HG03575 (cell line): Measurements from ENCODE around the gene JPH2.

Source experiments
- ATAC-seq: cut with Tn5 transposase; IDR thresholded peaks from one replicate; pipeline ENCODE4 v1.9.1; 2021; ENCODE audit not compliant: unreplicated experiment, insufficient number of reproducible peaks, low FRiP score; ENCODE audit errors: extremely low read depth

Gene JPH2

DNA sequence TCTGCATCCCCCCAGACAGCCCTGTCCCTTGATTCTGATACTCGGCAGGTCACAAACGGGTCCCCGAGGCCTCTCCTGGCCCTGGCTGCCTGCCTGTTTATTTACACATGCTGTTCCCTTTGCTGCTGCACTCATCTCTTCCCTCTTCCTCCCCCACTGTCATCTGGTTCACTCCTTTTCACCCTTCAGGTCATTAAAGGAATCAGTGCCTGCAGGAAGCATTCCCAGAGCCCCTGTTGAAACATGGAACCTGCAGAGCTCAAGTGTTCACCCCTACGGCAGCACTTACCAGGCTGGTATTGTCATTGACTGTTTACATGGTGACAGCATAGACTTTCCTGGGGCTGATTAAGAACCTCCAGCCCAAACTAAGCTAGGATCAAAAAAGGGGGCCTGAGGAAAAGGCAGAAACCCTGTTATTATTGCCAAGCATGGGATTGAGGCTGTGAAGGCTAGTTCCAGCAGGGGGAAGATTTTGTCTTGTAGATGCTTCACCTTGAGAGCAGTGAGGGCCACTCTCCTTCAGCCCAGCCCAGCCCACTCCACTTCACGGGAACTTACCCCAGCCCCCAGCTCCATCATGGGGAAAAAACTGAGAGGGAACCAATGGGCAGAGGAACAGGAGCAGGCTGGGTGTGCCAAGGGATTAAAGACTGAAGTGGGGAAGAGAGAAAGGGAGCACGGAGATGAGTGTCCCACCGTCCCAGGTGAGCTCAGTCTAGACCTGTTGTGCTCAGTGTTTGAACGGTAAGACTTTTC, 73.2 kb downstream of the JPH2 start:
- no peak for ATAC-seq

DNA sequence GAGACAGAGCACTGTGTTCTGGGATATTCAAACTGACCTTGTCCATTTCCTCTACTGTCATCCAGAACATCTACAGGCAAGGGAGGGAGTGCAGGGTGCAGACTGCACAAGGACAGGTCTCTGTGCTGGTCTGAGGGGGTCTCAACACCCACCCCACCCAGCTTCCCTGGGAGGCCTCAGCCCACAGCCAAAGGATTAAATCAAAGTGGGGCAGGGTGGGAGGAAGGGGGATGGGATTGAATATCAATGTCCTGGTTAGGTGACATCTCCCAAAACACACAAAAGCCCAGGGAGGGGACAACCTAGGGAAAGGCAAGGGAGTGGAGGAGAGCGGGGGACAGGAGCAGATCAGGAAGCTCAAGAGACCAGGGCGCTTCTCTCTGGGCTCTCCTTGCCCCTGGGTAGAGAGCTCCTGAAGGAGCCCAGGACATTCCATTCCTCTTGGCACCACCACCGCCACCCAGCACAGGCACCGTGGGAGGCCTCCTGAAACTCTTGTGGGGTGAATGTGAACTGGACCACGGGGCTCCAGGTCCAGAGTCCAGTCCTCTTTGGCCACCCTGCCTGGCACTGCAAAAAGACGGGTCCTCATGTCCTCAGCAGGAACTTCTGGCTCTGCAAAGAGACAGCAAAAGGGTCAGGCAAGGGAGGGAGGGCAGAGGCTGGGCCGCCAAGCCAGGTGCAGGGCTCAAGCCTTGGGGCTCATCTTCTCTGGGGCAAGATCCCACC, 73.9 kb downstream of the JPH2 start:
- ATAC-seq: no peak

DNA sequence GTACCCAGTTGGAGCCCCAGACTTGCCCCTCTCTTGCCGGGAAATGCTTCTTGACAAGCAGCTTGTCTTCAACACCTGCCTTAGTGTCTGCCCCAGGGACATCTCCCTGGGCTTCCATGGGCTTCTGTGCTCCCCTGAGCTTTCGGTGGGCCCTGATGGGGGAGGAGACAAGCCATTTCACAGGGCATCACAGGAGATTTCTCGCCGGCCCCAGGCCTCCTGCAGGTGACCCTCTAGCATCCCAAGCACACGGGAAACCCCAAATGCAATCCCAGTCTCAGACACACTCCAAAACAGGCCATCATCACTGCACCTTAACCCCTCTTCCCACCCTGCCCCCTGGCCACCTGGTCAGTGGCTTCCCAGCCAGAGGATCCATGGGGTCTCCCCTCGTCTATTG, 74.5 kb downstream of the JPH2 start:
- no peak for ATAC-seq

DNA sequence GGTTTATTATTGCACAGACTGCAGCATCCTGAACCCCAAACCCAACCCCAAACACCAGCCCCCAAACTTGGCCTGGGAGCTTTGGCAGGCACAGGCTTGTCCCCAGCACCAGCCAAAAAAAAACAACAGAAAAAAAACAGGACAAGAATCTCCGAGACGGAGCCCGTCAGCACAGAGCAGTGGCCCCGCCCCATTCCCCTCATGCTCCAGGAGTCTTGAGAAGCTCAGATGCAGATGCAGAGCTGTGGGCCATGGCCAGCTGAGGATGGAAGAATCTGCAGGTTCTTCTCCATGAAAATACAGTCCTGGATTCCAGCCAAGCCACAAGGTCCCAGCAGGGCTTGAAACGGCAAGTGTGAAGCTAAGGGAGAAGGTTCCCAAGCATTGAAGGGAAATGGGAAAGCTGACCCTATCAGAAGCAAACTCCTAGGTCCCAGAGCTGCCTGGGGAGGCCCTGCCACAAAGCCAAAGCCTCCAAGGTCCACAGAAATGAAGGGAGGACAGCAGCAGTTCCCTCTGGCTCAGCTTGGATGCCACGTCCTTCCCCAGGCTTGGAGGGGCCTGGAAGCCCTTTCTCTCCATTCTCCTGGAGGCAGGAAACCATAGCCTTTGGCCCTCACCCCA, 75.2 kb downstream of the JPH2 start:
- ATAC-seq: no peak

DNA sequence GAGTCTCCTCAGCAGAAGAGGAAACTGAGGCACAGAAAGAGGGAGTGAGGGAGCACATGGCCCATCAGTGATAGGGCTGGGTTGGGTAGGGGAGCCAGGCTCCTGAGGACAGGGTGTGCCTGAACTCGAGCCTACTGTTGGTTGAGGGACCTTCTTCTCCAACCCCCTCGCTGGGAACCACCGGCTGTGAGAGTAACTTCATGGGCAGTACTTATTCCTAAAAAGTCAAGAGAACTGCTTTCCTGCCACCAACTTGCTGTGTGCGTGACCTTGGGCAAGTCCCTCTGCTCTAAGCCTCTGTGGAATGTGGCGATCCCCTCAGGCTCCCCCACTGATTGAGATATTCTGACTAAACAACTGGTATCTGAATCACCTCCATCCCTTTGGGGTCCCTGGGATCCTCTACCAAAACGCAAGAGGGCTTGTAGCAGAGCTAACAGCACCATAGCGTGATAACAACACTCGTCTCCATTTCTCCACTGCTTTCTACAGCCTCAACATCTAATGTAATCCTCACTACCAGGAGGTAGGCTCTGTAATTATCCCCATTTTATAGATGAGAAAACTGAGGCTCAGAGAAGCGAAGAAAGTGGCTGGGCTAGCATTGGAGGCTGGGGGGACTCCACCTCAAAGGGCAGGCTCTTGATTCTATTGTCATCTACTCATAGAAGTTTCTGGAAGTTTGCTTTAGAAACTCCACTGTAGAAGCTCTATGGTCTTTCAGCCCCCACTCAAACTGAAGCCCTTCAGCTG, 76.0 kb downstream of the JPH2 start:
- ATAC-seq: no peak

DNA sequence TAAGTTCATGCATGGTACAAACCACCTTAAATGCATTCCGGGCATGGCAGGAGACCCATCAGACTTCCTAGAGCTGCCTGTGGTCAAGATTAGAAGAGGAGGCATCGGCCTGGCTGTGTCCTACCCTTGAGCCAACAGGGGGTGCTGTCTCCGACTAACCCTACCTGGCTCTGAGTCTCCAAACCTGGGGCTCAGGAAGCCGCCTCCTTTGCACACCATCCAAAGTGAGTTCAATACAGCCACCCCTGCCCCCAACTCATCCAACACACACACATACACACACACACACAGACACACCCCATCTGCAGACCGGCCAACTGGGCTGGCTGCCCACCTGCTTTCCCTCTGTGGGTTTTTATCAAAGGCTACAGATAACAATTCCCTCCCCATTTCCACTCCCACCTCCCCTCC, 77.0 kb downstream of the JPH2 start:
- no peak for ATAC-seq

DNA sequence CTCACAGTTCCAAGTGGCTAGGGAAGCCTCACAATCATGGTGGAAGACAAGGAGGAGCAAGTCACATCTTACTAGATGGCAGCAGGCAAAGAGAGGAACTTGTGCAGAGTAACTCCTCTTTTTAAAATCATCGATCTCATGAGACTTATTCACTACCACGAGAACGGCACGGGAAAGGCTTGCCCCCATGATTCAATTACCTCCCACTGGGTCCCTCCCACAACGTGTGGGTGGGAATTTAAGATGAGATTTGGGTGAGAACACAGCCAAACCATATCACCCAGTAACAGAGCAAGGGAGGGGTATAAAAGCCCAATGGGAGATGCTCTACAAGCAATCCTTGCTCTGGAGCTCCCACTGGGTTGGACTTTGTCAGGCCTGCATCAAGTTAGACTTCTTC, 80.4 kb downstream of the JPH2 start:
- no peak for ATAC-seq

DNA sequence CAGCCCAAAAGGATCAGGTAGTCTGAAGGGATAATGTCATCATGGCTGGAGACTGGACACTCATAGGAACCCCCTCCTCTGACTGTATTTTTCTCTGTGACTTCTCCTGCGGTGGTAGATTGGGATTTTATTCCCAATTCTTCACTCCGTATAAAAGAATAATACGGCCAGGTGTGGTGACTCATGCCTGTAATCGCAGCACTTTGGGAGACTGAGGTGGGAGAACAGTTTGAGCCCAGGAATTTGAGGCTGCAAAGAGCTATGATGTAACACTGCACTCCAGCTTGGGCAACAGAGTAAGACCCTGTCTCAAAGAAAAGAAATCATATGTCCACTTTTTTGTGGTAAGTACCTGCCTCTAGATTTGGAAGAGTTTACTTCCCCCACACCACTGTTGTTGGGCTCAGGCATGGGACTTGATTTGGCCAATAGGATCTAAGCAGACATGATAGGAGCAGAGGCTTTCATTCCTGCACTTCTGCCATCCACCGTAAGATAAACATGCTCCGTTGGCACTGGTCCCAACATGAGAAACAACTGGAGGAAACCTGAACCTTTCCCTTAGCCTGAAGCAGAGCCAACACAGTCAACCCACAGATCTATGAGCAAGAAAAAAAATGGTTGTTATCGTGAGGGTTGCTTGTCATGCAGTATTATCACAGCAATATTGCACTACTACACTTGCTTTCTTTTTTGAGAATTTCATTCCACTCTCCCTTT, 82.0 kb downstream of the JPH2 start:
- ATAC-seq: no peak

DNA sequence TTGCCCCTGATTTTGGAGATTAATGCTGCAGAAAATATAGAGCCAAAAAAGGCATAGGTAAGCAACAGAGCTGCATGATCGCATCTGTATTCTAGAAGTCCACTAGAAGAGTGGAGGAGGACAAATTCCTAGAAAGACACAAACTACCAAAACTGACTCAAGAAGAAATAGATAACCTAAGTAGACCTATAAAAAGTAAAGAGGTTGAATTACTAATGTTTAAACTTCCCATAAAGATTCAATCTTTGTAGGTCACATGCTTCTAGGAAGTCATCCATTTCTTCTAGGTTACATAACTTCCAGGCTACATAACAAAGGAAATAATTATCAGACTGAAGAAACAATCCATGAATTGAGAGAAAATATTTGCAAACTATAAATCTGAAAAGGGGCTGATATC, 84.4 kb downstream of the JPH2 start:
- no peak for ATAC-seq

DNA sequence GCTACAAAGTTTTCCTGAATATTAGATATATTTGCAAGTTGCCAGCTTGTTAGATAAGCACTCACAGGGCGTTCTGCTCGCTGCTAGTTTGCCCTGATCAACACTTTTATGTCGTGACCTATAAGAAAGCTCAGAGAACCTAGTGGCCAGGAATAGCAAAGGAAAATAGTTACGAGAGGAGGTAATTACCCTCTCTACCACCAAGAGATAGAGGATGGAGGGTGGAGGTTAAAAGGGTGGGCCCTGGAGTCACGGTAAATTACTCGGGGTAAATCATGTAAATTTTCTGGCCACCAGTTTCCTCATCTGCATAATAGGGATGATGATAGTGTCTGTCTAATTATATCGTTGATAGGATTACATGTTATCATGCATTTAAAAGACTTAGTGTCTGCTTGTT, 87.2 kb downstream of the JPH2 start:
- no peak for ATAC-seq

DNA sequence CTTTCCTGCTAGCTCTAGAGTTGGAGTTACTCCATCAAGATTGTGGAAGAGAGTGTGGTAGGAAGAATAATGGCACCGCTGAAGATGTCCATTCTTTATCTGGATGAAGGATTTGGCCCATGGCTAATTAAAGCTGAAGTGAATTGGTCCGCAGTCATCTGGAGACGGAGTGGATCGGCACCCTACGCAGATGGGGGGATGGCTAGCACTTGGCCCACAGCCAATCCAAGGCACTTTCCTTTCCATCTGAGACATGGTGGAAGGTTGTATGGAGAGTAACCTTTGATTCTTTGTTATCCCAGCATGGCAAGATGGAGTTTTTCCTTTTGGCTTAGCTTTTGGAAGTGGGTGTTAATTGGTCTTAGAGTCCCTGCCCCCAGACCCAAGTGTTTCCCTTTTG, 88.3 kb downstream of the JPH2 start:
- ATAC-seq: no peak

DNA sequence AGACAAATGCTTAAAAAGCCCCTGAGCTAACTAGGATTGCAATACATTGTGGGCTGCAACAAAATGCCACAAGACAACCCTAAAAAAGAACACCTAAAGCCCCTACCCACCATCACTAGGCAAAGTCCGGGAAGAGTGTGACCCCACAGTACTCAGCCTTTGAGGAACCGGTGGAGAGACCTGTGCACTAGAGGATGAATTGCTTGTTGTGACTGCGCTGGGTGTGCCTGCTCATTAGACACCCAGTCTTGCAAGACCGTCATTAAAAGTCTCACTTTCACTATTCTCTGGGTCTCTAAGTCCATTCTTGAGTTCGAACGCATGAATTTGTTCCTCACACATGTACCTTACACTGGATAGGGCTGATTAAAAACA, 88.7 kb downstream of the JPH2 start:
- no peak for ATAC-seq

DNA sequence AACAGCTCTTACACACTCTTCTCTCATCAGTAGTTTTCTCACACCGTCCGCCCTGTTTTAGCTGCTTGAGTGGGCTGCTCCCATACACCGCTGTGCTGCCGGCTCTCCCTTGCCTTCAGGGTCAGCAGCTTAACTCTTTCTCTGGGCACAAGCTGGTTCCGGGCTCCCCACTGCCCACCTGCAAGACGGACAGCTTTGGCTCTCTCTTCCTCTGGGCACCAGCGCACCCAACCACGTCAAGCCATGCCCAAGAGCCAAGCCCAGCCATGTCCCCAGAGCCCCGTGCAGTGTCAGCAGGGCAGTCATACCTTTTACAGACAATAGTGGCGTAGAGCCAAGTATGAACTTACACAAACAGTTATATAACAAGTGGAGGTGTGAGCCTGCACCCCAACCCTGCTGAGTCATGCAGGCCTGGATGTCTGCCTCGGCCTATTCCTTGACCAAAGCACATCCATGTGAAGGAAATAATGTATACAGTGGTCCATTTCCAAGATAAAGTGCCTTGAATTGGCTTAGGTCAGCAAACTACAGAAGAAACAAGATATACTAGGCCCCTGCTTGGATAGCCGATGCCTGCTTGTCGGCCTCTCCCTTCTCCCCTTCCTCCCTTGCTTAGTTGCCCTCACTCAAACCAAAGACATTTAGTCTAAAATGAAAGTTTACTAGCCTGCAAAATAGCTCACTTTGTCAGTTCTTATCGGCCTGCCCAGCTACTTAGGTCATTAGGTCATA, 89.3 kb downstream of the JPH2 start:
- no peak for ATAC-seq

DNA sequence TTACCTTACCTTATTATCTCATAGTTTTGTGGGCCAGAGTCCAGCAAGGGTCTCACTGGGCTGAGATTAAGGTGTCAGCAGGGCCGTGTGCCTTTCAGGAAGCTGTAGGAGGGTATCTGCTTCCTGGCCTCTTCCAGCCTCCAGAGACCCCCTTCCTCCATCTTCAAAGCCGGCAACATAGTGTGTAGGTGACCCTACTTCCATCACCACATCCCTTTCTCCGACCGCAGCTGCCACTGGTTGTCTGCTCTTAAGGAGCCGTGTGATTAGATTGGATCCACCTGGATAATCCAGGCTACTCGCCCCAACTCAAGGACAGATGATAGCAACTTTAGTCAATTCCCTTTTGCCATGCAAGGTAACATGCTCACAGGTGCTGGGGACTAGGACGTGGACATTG, 91.2 kb downstream of the JPH2 start:
- ATAC-seq: no peak

DNA sequence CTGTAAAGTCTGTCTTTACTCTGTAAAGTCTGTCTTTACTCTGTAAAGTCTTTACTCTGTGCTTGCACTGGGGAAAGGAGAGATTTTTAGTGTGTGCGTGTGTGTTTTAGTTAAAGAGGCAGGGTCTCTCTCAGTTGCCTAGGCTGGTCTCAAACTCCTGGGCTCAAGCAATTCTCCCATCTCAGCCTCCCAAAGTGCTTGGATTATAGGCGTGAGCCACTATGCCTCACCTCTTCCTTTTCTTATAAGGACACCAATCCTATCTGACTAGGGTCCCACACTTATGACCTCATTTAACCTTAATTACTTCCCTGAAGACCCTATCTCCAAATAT, 93.8 kb downstream of the JPH2 start:
- no peak for ATAC-seq

DNA sequence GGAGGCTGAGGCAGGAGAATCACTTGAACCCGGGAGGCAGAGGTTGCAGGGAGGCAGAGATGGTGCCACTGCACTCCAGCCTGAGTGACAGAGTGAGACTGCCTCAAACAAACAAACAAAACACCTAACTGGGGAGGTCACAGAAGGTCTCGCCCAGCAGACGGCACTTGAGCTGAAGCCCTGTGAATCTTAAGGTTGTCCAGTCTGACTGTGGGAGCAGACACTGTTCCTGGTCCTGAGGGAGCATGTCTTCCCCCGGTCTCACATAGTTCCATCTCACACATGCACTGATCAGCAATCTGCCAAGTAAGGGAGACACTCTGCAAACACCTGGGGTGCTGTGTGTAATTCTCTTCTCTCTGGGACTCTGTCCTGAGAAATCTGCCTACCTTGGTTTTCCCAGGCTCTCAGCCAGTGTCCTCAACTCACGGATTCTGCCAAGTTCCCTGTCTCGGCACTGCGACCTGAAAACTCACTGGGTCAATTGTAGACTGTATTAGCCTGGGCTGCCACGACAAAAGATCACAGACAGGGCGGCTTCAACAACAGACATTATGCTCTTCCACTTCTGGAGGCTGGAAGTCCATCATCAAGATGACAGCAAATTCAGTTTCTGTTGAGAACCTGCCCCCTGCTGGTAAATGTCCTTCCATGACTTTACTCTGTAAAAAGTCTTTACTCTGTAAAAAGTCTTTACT, 94.3 kb downstream of the JPH2 start:
- no peak for ATAC-seq

DNA sequence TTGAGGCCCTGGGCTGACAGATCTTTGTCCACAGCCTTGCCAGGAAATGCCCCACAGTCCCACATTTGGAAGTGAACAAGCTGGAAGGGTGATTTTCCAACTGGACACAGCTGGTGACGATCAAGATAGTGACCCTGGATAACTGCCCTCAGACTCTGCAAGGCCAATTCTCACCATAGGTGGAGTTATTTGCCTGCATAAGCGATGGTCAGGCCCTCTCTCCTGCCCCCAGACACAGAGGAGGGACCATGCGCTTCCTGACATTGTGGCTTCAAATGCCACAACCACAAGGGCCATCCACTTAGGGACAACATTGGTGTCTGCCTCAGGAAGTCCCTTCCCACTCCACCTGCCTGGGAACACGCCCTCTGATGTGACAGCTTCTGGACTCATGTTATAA, 96.0 kb downstream of the JPH2 start:
- no peak for ATAC-seq
